ENCODE data around the gene LCN15. TPM values are rescaled to one million over a fixed set of nuclear protein-coding genes. Genes with fewer than 3 reads are reported as not detected.
A peak's percentile ranks its signal among the peaks of the same experiment; 100 is the strongest.

Gene LCN15
- total RNA-seq, 4 donors from 2014 or later: not detected

GRCh38 chr9:136748201-136748600 lies 16.1 kb downstream of the LCN15 start, which contains the start of gene LCN6:
TSS of gene LCN6 (minus strand) at chr9:136748525. CDS start at chr9:136748483, 42 bp downstream.
- intact Hi-C loops (cut with DNase I): no loop called here
- no peak for TF ChIP-seq CTCF (IDR thresholded peaks at IDR 0.05)
- no peak for TF ChIP-seq POLR2A (IDR thresholded peaks at IDR 0.05)
- 28 to 90% methylated on average over 2 to 3 of the region's 8 CpGs for WGBS, 2 donors
- Histone ChIP-seq H3K27ac (peak within 1 kb of the TSS in 3 of 4 donors; percentile 6 to 55 (median 43)), H3K4me3 (no peak within 1 kb of the TSS), H3K36me3 (no peaks in the 10 kb centered on the region), H3K27me3 (peaks cover 0 to 42% (median 0%) of the 10 kb centered on the region in 4 donors), H3K4me1 (peaks cover 4 to 18% (median 4%) of the 10 kb centered on the region in 3 donors), H3K9me3 (peaks cover 0 to 10% (median 3%) of the 10 kb centered on the region in 3 donors)
- DNase-seq: no peak

DNA sequence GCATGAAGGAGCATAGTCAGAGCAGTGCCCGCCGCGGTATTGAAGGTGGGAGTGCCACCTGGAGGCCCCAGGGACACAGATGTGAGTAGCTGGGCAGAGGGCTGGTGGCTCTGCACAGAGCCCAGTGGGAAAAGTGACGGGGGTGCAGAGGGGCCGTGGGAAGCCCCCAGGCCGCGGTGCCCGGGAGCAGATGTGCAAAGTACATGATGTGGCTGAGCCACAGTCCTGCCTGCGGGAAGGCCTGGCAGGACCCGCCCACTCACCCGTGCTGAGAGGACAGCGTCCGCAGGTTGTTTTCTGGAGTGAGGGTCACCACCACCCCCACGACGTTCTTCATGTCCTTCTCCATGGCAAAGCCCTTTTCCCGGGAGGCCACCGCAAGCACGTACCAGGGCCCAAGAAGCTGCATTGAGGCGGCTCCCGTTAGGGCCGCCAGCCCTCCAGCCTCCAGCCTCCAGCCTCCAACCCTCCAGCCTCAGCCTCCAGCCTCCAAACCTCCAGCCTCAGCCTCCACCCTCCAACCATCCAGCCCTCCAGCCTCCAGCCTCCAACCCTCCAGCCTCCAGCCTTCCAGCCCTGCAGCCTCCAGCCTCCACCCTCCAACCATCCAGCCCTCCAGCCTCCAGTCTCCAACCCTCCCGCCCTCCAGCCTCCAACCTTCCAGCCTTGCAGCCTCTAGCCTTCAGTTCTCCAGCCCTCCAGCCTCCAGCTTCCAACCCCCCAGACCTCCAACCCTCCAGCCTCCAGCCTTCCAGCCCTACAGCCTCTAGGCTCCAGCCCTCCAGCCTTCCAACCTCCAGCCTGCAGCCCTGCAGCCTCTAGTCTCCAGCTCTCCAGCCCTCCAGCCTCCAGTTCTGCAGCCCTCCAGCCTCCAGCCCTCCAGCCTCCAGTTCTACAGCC lies 16.9 kb downstream of the LCN15 start:
- Histone ChIP-seq H3K9me3 (peaks cover 0 to 10% (median 3%) of the 10 kb centered on the region in 3 donors), H3K27me3 (peaks cover 0 to 49% (median 6%) of the 10 kb centered on the region in 4 donors), H3K27ac (no peak overlapping the region), H3K36me3 (no peaks in the 10 kb centered on the region), H3K4me3 (no peak overlapping the region), H3K4me1 (peaks cover 12 to 25% (median 12%) of the 10 kb centered on the region in 3 donors)
- intact Hi-C loops (cut with DNase I): no loop called here
- DNase-seq: no peak
- TF ChIP-seq POLR2A (IDR thresholded peaks at IDR 0.05) (no peak), CTCF (IDR thresholded peaks at IDR 0.05) (no peak)
- 81 to 86% methylated on average over 9 to 15 of the region's 22 CpGs for WGBS, 2 donors

DNA sequence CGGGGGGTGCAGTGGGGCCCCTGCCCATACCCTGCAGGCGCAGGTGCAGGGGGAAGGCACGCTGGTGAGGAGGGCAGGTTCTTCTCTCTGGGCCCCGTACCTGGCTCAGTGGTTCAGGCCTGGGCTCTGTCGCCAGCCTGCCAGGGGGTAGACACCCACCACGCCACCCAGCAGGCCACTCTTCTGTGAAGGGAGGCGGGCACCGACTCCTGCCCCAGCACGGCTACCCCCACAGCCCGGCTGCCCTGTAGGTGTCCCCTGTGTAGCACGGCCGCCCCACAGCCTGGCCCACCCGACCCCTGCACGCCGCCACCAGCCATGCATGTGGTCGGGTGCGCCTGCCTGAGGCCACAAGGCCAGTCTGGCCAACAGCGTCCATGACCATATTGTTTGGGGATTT lies 17.7 kb downstream of the LCN15 start:
- intact Hi-C loops (cut with DNase I): no loop called here
- Histone ChIP-seq H3K4me1 (peaks cover 18 to 33% (median 20%) of the 10 kb centered on the region in 3 donors), H3K27me3 (peaks cover 4 to 57% (median 14%) of the 10 kb centered on the region in 4 donors), H3K27ac (peak overlapping the region in 2 of 4 donors; percentile 9 to 13), H3K36me3 (no peaks in the 10 kb centered on the region), H3K4me3 (no peak overlapping the region), H3K9me3 (peaks cover 0 to 3% (median 2%) of the 10 kb centered on the region in 3 donors)
- TF ChIP-seq POLR2A (IDR thresholded peaks at IDR 0.05) (no peak), CTCF (IDR thresholded peaks at IDR 0.05) (no peak)
- DNase-seq: no peak
- 80 to 82% methylated on average over 3 to 7 of the region's 18 CpGs for WGBS, 2 donors

DNA sequence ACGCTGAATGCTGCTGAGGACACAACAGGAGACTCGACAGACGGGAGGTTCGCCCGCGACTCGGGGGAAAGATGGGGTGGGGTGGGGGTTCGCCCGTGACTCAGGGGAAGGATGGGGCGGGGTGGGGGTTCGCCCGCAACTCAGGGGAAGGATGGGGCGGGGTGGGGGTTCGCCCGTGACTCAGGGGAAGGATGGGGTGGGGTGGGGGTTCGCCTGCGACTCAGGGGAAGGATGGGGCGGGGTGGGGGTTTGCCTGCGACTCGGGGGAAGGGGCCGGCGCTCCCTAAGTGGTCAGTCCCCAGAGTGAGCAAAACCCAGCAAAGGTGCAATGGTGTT lies 18.2 kb downstream of the LCN15 start:
- no peak overlapping the region for H3K4me3 ChIP-seq
- no peak for TF ChIP-seq POLR2A (IDR thresholded peaks at IDR 0.05)
- no peak for TF ChIP-seq CTCF (IDR thresholded peaks at IDR 0.05)
- peaks cover 23 to 38% (median 25%) of the 10 kb centered on the region in 3 donors for H3K4me1 ChIP-seq
- H3K27ac ChIP-seq: peak overlapping the region in 2 of 4 donors; percentile 13 to 28
- intact Hi-C loops (cut with DNase I): no loop called here
- 44 to 65% methylated on average over 4 to 8 of the region's 22 CpGs for WGBS, 2 donors
- no peaks in the 10 kb centered on the region for H3K36me3 ChIP-seq
- DNase-seq: no peak
- H3K9me3 ChIP-seq: no peaks in the 10 kb centered on the region
- H3K27me3 ChIP-seq: peaks cover 4 to 58% (median 18%) of the 10 kb centered on the region in 4 donors
